Vagina (tissue), 2 donors: ENCODE results near the gene SURF4.

Experiments used
- POLR2AphosphoS5 ChIP-seq, 2 donors: sonication (generic); formaldehyde crosslinking; IDR thresholded peaks; one replicate each; pipeline ENCODE4 v1.9.0; 2017; ENCODE audit warnings: antibody characterized with exemption in 2 of 2, mild to moderate bottlenecking in 2 of 2, low read depth in 1 of 2; ENCODE audit not compliant: insufficient read depth in 1 of 2
- TF ChIP-seq, protein P1 (sequence below), 3 experiments: fragments of 450-650 bp in 2 of 3; fragments of 200-600 bp in 1 of 3; sonication (generic) in 1 of 3; IDR thresholded peaks; one replicate each; pipeline ENCODE4 v1.5.1; 2017 to 2019; ENCODE audit warnings: antibody characterized with exemption in 3 of 3, mild to moderate bottlenecking in 2 of 3, moderate library complexity in 2 of 3

DNA sequence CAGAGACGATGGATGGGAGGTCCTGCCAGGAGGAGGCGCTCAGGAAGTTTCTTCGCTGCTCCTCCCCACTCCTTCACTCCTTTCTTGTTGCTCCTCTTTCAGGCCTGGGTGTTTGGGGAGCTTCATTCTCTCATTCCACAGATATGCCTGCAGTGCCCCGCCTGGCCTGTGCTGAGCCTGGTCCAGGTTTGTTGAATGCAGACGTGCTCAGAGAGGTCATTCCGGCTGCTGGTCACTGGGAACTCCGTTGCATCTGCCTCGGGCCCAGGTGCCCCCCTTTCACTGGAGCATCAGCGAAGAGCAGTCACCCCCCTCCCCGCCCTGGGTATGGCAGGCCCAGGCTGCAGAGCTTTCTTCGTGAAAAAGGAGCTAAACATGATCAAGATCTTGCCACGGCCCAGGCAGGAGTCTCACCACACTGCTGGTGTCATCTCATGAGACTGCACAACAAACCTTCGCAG is 55.4 kb downstream of the SURF4 start:
- TF ChIP-seq, protein P1, sequence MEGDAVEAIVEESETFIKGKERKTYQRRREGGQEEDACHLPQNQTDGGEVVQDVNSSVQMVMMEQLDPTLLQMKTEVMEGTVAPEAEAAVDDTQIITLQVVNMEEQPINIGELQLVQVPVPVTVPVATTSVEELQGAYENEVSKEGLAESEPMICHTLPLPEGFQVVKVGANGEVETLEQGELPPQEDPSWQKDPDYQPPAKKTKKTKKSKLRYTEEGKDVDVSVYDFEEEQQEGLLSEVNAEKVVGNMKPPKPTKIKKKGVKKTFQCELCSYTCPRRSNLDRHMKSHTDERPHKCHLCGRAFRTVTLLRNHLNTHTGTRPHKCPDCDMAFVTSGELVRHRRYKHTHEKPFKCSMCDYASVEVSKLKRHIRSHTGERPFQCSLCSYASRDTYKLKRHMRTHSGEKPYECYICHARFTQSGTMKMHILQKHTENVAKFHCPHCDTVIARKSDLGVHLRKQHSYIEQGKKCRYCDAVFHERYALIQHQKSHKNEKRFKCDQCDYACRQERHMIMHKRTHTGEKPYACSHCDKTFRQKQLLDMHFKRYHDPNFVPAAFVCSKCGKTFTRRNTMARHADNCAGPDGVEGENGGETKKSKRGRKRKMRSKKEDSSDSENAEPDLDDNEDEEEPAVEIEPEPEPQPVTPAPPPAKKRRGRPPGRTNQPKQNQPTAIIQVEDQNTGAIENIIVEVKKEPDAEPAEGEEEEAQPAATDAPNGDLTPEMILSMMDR (IDR thresholded peaks at IDR 0.05) = no peak
- TF ChIP-seq POLR2AphosphoS5 (IDR thresholded peaks at IDR 0.05; ENCODE audit: insufficient read depth in 1 of 2, low read depth in 1 of 2) = no peak
